Nephron progenitor cell (in vitro differentiated cells): ENCODE results near the gene COL25A1.

Source experiments
- DNase-seq: peaks from one replicate; pipeline ENCODE4 v3.0.0; 2021
- H3K27ac Mint-ChIP-seq: 2 replicates; pipeline ENCODE4 v1.8.0; 2021; ENCODE audit warnings: mild to moderate bottlenecking, moderate library complexity, mixed read lengths
- H3K27me3 Mint-ChIP-seq: 2 replicates; pipeline ENCODE4 v1.8.0; 2021; ENCODE audit warnings: mild to moderate bottlenecking, low read depth, mixed read lengths; ENCODE audit not compliant: poor library complexity
- H3K36me3 Mint-ChIP-seq: 2 replicates; pipeline ENCODE4 v1.8.0; 2021; ENCODE audit warnings: low read depth, mixed read lengths
- H3K4me1 Mint-ChIP-seq: 2 replicates; pipeline ENCODE4 v1.8.0; 2021; ENCODE audit warnings: mixed read lengths
- H3K4me3 Mint-ChIP-seq: 2 replicates; pipeline ENCODE4 v1.8.0; 2021; ENCODE audit warnings: mild to moderate bottlenecking, moderate library complexity, mixed read lengths
- H3K9me3 Mint-ChIP-seq: 2 replicates; pipeline ENCODE4 v1.8.0; 2021; ENCODE audit warnings: mild to moderate bottlenecking, moderate library complexity, mixed read lengths
- CTCF ChIP-seq: fragments of 200-600 bp; sonication (generic); IDR thresholded peaks from 2 replicates; pipeline ENCODE4 v1.5.0; 2021; ENCODE audit warnings: antibody characterized with exemption

The COL25A1 gene

DNA sequence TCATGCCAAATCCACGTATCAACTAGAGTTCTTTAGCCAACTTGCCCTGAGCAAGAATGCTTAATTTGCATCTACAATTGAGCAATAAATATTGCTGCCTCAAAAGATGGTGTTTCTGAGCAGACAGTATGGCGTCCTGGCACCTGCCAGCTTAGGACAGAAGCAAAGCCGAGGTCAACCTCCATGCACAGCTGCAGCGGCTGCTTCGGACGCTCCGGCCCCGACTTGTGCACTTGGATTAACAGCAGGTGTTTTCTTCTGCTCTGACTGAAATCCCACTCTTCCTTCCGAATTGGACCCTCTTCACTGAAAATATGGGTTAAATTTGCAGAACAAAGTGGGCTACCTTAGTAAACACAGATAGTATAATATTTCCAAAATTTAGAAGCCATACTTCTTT, 324.4 kb downstream of the COL25A1 start:
- H3K9me3 Mint-ChIP-seq, result no peaks in the 10 kb centered on the region
- H3K36me3 Mint-ChIP-seq, result no peaks in the 10 kb centered on the region
- H3K4me1 Mint-ChIP-seq, result peaks cover 15% of the 10 kb centered on the region
- H3K27me3 Mint-ChIP-seq, result no peaks in the 10 kb centered on the region
- no peak overlapping the region for H3K4me3 Mint-ChIP-seq
- H3K27ac Mint-ChIP-seq, result no peak overlapping the region
- no peak for DNase-seq
- no peak for TF ChIP-seq CTCF

GRCh38 chr4:108972613-108973283, 329.7 kb downstream of the COL25A1 start:
- no peak for TF ChIP-seq CTCF
- Mint-ChIP-seq H3K36me3 (no peaks in the 10 kb centered on the region), H3K27me3 (no peaks in the 10 kb centered on the region), H3K27ac (no peak overlapping the region), H3K4me1 (no peaks in the 10 kb centered on the region), H3K4me3 (no peak overlapping the region), H3K9me3 (no peaks in the 10 kb centered on the region)
- no peak for DNase-seq

GRCh38 chr4:108971473-108971872, 331.0 kb downstream of the COL25A1 start:
- Mint-ChIP-seq H3K4me1 (no peaks in the 10 kb centered on the region), H3K9me3 (no peaks in the 10 kb centered on the region), H3K4me3 (no peak overlapping the region), H3K36me3 (no peaks in the 10 kb centered on the region), H3K27me3 (no peaks in the 10 kb centered on the region), H3K27ac (no peak overlapping the region)
- TF ChIP-seq CTCF, result no peak
- no peak for DNase-seq

GRCh38 chr4:108965472-108966076, 336.9 kb downstream of the COL25A1 start:
- Mint-ChIP-seq H3K9me3 (no peaks in the 10 kb centered on the region), H3K36me3 (no peaks in the 10 kb centered on the region), H3K27ac (no peak overlapping the region), H3K4me1 (no peaks in the 10 kb centered on the region), H3K27me3 (peaks cover 6% of the 10 kb centered on the region), H3K4me3 (no peak overlapping the region)
- TF ChIP-seq CTCF, result no peak
- DNase-seq, result no peak

GRCh38 chr4:108965016-108965415, 337.4 kb downstream of the COL25A1 start:
- no peak for DNase-seq
- Mint-ChIP-seq H3K27ac (no peak overlapping the region), H3K4me3 (no peak overlapping the region), H3K9me3 (no peaks in the 10 kb centered on the region), H3K36me3 (no peaks in the 10 kb centered on the region), H3K4me1 (no peaks in the 10 kb centered on the region), H3K27me3 (peaks cover 6% of the 10 kb centered on the region)
- no peak for TF ChIP-seq CTCF

- Mint-ChIP-seq H3K9me3 (no peaks in the 10 kb centered on the region), H3K4me1 (peaks cover 6% of the 10 kb centered on the region), H3K27ac (no peak overlapping the region), H3K36me3 (no peaks in the 10 kb centered on the region), H3K4me3 (no peak overlapping the region), H3K27me3 (peaks cover 6% of the 10 kb centered on the region)
- no peak for TF ChIP-seq CTCF
- DNase-seq, result no peak
Observed at GRCh38 chr4:108963910-108964309, 338.5 kb downstream of the COL25A1 start.
